Liver (tissue), 3 donors: ENCODE measurements around the gene ZNRF2.

Experiments
- CTCF ChIP-seq: fragments of 150-350 bp; IDR thresholded peaks from 2 replicates; pipeline ENCODE4 v1.5.1; 2017; ENCODE audit warnings: improper control_type of control experiment, low read depth, low read length; ENCODE audit not compliant: missing input control
- EGR1 ChIP-seq, 2 donors: IDR thresholded peaks; 2 replicates each; pipeline ENCODE4 v1.6.1; 2016 to 2018; ENCODE audit warnings: antibody characterized with exemption in 2 of 2, low read depth in 2 of 2
- JUND ChIP-seq, 2 donors: IDR thresholded peaks; 2 replicates each; pipeline ENCODE4 v1.6.1; 2016; ENCODE audit warnings: antibody characterized with exemption in 2 of 2
- MAX ChIP-seq: IDR thresholded peaks from 2 replicates; pipeline ENCODE4 v1.6.1; 2016; ENCODE audit warnings: antibody characterized with exemption
- NR2F2 ChIP-seq: IDR thresholded peaks from 2 replicates; pipeline ENCODE4 v1.6.1; 2016; ENCODE audit warnings: antibody characterized with exemption
- RAD21 ChIP-seq, 2 donors: IDR thresholded peaks; 2 replicates each; pipeline ENCODE4 v1.6.1; 2016; ENCODE audit warnings: antibody characterized with exemption in 2 of 2, mild to moderate bottlenecking in 2 of 2
- REST ChIP-seq: IDR thresholded peaks from 2 replicates; pipeline ENCODE4 v1.6.1; 2016; ENCODE audit warnings: antibody characterized with exemption, mild to moderate bottlenecking
- SP1 ChIP-seq: IDR thresholded peaks from 2 replicates; pipeline ENCODE4 v1.6.1; 2018; ENCODE audit warnings: antibody characterized with exemption, mild to moderate bottlenecking
- TAF1 ChIP-seq: conservative IDR thresholded peaks from 2 replicates; pipeline ENCODE4 v1.6.1; 2016; ENCODE audit warnings: antibody characterized with exemption, mild to moderate bottlenecking
- YY1 ChIP-seq: IDR thresholded peaks from 2 replicates; pipeline ENCODE4 v1.6.1; 2016; ENCODE audit warnings: antibody characterized with exemption, mild to moderate bottlenecking
- ZBTB33 ChIP-seq: IDR thresholded peaks from 2 replicates; pipeline ENCODE4 v1.6.1; 2016; ENCODE audit warnings: antibody characterized with exemption
- donor health status: healthy.
- donor health status: healthy.

GRCh38 chr7:30322271-30323005 is 38.0 kb downstream of the ZNRF2 start:
- TF ChIP-seq CTCF (no peak), TAF1 (no peak), ZBTB33 (no peak), EGR1 (IDR thresholded peaks at IDR 0.05; ENCODE audit: low read depth in 2 of 2) (no peak), NR2F2 (no peak), SP1 (no peak), MAX (no peak), REST (no peak), JUND (IDR thresholded peaks at IDR 0.05) (no peak), RAD21 (IDR thresholded peaks at IDR 0.05) (no peak), YY1 (no peak)
